K562 (cell line): Measurements from ENCODE around the gene SENP3. TPM values are rescaled to one million over a fixed set of nuclear protein-coding genes. Genes with fewer than 3 reads are reported as not detected.
A peak's percentile ranks its signal among the peaks of the same experiment; 100 is the strongest.

Experiments
- GABPA ChIP-seq: fragments of 200-800 bp; sonication (Bioruptor generic); conservative IDR thresholded peaks from 2 replicates; pipeline ENCODE4 v1.6.1; 2016; ENCODE audit warnings: low read depth, missing genetic modification characterization, missing compliant biosample characterization
- MTA1 ChIP-seq: fragments of 450-650 bp; IDR thresholded peaks from 2 replicates; pipeline ENCODE4 v1.6.1; 2017; ENCODE audit warnings: borderline replicate concordance
- POLR2A ChIP-seq: fragments of 450-650 bp; conservative IDR thresholded peaks from 2 replicates; pipeline ENCODE4 v1.6.1; 2016
- RBFOX2 ChIP-seq: fragments of 200-400 bp; formaldehyde crosslinking; IDR thresholded peaks from 2 replicates; pipeline ENCODE4 v1.6.1; 2017; ENCODE audit warnings: low read depth, mild to moderate bottlenecking, low read length, moderate library complexity
- THRB ChIP-seq: fragments of 450-650 bp; formaldehyde crosslinking; conservative IDR thresholded peaks from 2 replicates; pipeline ENCODE4 v1.4.0; 2022; ENCODE audit warnings: mild to moderate bottlenecking, missing genetic modification characterization
- YY1 ChIP-seq, 3 experiments: IDR thresholded peaks; 2 replicates each; pipeline ENCODE4 v1.6.1; 2011; ENCODE audit warnings: low read length in 2 of 3, mild to moderate bottlenecking in 2 of 3, moderate library complexity in 2 of 3, borderline replicate concordance in 1 of 3, control low read depth in 1 of 3, low read depth in 1 of 3; ENCODE audit not compliant: insufficient read depth in 3 of 3, insufficient replicate concordance in 2 of 3, control insufficient read depth in 1 of 3, insufficient read length in 1 of 3; ENCODE audit errors: extremely low read depth in 1 of 3
- ZNF121 ChIP-seq: sonication (generic); formaldehyde crosslinking; conservative IDR thresholded peaks from 2 replicates; pipeline ENCODE4 v1.8.0; 2022; ENCODE audit warnings: missing genetic modification reagents
- ZNF551 ChIP-seq: fragments of 250-450 bp; sonication (Bioruptor Pico); IDR thresholded peaks from 2 replicates; pipeline ENCODE4 v1.5.0; 2021; ENCODE audit warnings: mild to moderate bottlenecking, moderate library complexity
- ZZZ3 ChIP-seq: fragments of 450-650 bp; IDR thresholded peaks from 2 replicates; pipeline ENCODE4 v1.6.1; 2016; ENCODE audit warnings: antibody characterized with exemption, mild to moderate bottlenecking, moderate library complexity
- polyA plus RNA-seq, 8 experiments: library from polyadenylated mRNA; depleted of rRNA in 4 of 8; stranded (reverse) in 5 of 8; unstranded in 3 of 8; fragments of >200 nt; fragmentation: Nextera tagmentation in 2 of 8; fragmentation: Illumina TruSeq in 1 of 8; extraction: Ambion mirVana in 2 of 8; extraction: Trizol in 1 of 8; gene quantifications; 2 replicates each; pipeline versions ENCODE4 v1.2.1 to v1.2.3, GENCODE V29; 2011 to 2014; ENCODE audit warnings: inconsistent platforms in 1 of 8, missing spikeins in 1 of 8
- total RNA-seq, 7 experiments: library from RNA; depleted of rRNA in 6 of 7; stranded (reverse); fragments of >200 nt in 6 of 7; fragmentation: Illumina TruSeq in 2 of 7; extraction: Trizol in 2 of 7; gene quantifications; 2 replicates each; pipeline versions ENCODE4 v1.2.1 to v1.2.3, GENCODE V29; 2011 to 2021; ENCODE audit warnings: low replicate concordance in 1 of 7
- TF ChIP-seq, protein P1 (sequence below), 2 experiments: fragments of 450-650 bp; IDR thresholded peaks; 2 replicates each; pipeline ENCODE4 v1.6.1; 2016; ENCODE audit warnings: mild to moderate bottlenecking in 2 of 2, borderline replicate concordance in 1 of 2, low read depth in 1 of 2, moderate library complexity in 1 of 2
- TF ChIP-seq, protein P2 (sequence below): fragments of 250-450 bp; sonication (Bioruptor Pico); IDR thresholded peaks from 2 replicates; pipeline ENCODE4 v1.4.0; 2020; ENCODE audit warnings: mild to moderate bottlenecking, moderate library complexity
- TF ChIP-seq, protein P3 (sequence below): fragments of 250-450 bp; sonication (Bioruptor Pico); IDR thresholded peaks from 2 replicates; pipeline ENCODE4 v1.8.0; 2021; ENCODE audit warnings: moderate library complexity, mild to moderate bottlenecking, inconsistent platforms
- TF ChIP-seq, protein P4 (sequence below), 3 experiments: IDR thresholded peaks in 2 of 3; conservative IDR thresholded peaks in 1 of 3; 2 replicates each; pipeline ENCODE4 v1.5.1; 2011 to 2012; ENCODE audit warnings: low read length in 3 of 3, mild to moderate bottlenecking in 3 of 3, control low read depth in 2 of 3, improper control_type of control experiment in 1 of 3, inconsistent platforms in 1 of 3, low read depth in 1 of 3, mixed read lengths in 1 of 3, moderate library complexity in 1 of 3; ENCODE audit not compliant: insufficient read depth in 2 of 3

The SENP3 gene
- total and polyA plus RNA-seq, 9 of the 15 experiments (the other 6 are each of a cell fraction or from before 2014, with no cell fraction given): 0.63 to 102 (median 78.8) TPM

GRCh38 chr17:7572588-7573323, 11.0 kb downstream of the SENP3 start (continued):
- TF ChIP-seq, protein P1, sequence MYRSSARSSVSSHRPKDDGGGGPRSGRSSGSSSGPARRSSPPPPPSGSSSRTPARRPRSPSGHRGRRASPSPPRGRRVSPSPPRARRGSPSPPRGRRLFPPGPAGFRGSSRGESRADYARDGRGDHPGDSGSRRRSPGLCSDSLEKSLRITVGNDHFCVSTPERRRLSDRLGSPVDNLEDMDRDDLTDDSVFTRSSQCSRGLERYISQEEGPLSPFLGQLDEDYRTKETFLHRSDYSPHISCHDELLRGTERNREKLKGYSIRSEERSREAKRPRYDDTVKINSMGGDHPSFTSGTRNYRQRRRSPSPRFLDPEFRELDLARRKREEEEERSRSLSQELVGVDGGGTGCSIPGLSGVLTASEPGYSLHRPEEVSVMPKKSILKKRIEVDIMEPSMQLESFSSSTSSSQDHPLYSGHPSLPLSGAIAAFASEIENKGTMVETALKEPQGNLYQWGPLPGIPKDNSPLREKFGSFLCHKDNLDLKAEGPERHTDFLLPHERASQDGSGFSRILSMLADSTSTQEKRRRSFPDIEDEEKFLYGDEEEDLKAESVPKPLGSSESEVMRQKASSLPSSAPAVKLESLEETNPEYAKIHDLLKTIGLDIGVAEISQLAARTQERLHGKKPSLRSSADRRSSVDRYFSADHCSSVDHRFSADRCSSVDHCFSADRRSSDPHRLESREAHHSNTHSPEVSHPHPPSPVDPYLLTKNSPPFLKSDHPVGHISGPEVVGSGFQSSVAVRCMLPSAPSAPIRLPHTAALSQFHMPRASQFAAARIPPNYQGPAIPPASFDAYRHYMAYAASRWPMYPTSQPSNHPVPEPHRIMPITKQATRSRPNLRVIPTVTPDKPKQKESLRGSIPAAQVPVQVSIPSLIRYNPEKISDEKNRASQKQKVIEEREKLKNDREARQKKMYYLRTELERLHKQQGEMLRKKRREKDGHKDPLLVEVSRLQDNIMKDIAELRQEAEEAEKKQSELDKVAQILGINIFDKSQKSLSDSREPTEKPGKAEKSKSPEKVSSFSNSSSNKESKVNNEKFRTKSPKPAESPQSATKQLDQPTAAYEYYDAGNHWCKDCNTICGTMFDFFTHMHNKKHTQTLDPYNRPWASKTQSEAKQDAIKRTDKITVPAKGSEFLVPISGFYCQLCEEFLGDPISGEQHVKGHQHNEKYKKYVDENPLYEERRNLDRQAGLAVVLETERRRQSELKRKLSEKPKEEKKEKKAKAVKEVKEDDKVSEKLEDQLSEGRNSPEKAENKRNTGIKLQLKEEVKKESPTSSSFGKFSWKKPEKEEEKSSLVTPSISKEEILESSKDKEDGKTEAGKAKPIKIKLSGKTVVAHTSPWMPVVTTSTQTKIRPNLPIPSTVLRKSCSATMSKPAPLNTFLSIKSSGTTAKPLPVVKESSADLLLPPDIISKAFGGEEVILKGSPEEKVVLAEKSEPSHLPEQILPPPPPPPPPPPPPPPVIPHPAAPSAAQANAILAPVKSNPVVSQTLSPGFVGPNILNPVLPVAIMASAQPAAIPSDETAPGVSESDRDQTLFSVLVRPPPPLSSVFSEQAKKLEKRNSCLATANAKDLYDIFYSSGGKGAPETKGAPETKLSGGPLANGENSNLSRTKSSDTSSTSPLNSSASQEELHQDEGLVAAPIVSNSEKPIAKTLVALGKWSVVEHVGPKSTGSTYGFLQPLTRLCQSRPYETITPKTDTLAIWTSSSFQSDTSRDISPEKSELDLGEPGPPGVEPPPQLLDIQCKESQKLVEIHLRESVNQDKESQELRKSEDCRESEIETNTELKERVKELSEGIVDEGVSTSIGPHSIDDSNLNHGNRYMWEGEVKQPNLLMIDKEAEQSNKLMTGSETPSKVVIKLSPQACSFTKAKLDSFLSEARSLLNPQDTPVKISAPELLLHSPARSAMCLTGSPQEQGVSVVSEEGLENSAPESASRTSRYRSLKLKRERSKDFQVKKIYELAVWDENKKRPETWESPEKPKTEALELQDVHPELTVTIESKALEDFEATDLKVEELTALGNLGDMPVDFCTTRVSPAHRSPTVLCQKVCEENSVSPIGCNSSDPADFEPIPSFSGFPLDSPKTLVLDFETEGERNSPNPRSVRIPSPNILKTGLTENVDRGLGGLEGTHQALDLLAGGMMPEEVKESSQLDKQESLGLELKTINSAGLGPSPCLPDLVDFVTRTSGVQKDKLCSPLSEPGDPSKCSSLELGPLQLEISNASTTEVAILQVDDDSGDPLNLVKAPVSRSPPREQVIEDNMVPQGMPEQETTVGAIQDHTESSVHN (IDR thresholded peaks at IDR 0.05; ENCODE audit: borderline replicate concordance in 1 of 2, low read depth in 1 of 2): no peak
- TF ChIP-seq YY1 (IDR thresholded peaks at IDR 0.05; ENCODE audit: borderline replicate concordance in 1 of 3, control insufficient read depth in 1 of 3, extremely low read depth in 1 of 3, insufficient read depth in 3 of 3, insufficient read length in 1 of 3, insufficient replicate concordance in 2 of 3, low read depth in 1 of 3, low read length in 2 of 3) (no peak), MTA1 (no peak), ZNF551 (CRISPR knock-in tag) (no peak), RBFOX2 (peak; percentile 97), THRB (CRISPR knock-in tag) (no peak; the same call in 1 of the 2 replicates), ZZZ3 (no peak), GABPA (tag) (peak; percentile 95), POLR2A (peak; percentile 99), ZNF121 (CRISPR knock-in tag) (no peak)
- TF ChIP-seq, protein P2, sequence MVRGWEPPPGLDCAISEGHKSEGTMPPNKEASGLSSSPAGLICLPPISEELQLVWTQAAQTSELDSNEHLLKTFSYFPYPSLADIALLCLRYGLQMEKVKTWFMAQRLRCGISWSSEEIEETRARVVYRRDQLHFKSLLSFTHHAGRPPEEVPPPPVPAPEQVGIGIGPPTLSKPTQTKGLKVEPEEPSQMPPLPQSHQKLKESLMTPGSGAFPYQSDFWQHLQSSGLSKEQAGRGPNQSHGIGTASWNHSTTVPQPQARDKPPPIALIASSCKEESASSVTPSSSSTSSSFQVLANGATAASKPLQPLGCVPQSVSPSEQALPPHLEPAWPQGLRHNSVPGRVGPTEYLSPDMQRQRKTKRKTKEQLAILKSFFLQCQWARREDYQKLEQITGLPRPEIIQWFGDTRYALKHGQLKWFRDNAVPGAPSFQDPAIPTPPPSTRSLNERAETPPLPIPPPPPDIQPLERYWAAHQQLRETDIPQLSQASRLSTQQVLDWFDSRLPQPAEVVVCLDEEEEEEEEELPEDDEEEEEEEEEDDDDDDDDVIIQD: no peak
- TF ChIP-seq, protein P3, sequence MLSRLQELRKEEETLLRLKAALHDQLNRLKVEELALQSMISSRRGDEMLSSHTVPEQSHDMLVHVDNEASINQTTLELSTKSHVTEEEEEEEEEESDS (CRISPR knock-in tag): no peak
- TF ChIP-seq, protein P4, sequence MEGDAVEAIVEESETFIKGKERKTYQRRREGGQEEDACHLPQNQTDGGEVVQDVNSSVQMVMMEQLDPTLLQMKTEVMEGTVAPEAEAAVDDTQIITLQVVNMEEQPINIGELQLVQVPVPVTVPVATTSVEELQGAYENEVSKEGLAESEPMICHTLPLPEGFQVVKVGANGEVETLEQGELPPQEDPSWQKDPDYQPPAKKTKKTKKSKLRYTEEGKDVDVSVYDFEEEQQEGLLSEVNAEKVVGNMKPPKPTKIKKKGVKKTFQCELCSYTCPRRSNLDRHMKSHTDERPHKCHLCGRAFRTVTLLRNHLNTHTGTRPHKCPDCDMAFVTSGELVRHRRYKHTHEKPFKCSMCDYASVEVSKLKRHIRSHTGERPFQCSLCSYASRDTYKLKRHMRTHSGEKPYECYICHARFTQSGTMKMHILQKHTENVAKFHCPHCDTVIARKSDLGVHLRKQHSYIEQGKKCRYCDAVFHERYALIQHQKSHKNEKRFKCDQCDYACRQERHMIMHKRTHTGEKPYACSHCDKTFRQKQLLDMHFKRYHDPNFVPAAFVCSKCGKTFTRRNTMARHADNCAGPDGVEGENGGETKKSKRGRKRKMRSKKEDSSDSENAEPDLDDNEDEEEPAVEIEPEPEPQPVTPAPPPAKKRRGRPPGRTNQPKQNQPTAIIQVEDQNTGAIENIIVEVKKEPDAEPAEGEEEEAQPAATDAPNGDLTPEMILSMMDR (IDR thresholded peaks at IDR 0.05 in 2 of 3, conservative IDR thresholded peaks at IDR 0.05 in 1 of 3; ENCODE audit: insufficient read depth in 2 of 3, low read depth in 1 of 3, low read length in 3 of 3): no peak
